Measurements from ENCODE around the gene UBTD2.

The UBTD2 gene

DNA sequence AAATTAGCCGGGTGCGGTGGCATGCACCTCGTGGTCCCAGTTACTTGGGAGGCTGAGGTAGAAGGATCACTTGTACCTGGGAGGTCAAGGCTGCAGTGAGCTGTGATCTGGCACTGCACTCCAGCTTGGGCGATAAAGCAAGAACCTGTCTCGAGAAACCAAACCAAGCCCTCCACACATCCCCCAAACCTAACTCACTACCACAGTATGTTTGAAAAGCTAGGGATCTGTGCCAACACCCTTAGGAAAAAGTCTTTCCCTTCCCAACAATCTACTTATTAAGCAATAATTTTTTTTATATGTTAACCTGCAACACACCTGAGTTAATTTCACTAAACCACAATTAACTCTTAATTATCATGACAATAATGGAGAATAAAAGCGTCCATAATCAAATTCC is 2.2 kb downstream of the UBTD2 start:
- Histone ChIP-seq H3K9me3 (no peaks in the 10 kb centered on the region), H3K27ac (no peak overlapping the region), H3K4me1 (peaks cover 0 to 23% (median 15%) of the 10 kb centered on the region in 4 donors), H3K36me3 (no peaks in the 10 kb centered on the region), H3K27me3 (no peaks in the 10 kb centered on the region), H3K4me3 (no peak overlapping the region)
- no peak for DNase-seq
- TF ChIP-seq, protein P1, sequence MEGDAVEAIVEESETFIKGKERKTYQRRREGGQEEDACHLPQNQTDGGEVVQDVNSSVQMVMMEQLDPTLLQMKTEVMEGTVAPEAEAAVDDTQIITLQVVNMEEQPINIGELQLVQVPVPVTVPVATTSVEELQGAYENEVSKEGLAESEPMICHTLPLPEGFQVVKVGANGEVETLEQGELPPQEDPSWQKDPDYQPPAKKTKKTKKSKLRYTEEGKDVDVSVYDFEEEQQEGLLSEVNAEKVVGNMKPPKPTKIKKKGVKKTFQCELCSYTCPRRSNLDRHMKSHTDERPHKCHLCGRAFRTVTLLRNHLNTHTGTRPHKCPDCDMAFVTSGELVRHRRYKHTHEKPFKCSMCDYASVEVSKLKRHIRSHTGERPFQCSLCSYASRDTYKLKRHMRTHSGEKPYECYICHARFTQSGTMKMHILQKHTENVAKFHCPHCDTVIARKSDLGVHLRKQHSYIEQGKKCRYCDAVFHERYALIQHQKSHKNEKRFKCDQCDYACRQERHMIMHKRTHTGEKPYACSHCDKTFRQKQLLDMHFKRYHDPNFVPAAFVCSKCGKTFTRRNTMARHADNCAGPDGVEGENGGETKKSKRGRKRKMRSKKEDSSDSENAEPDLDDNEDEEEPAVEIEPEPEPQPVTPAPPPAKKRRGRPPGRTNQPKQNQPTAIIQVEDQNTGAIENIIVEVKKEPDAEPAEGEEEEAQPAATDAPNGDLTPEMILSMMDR (IDR thresholded peaks at IDR 0.05) = no peak
- intact Hi-C loops (cut with DNase I; ENCODE audit: low total_unique reads) = loop anchor here (5.0 to 10.0 kb wide), 2 partner anchors 94 to 277 kb away; partner anchors contain the start of genes FBXW11 and STK10

DNA sequence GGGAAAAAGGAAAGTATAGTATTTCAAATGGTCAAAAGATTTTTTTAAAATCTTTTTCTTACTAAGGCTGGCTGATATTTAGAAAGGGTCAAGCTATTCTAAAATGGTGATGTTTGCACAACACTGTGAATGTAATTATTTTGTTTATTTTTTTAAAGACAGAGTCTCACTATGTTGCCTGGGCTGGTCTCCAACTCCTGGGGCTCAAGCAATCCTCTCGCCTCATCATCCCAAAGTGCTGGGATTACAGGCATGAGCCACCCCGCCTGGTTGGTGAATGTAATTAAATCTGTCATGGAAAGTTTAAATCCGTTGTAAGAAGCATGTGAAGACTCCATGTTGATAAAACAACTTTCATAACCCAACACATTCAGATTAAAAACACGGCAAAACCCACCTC is 2.6 kb downstream of the UBTD2 start:
- H3K27ac ChIP-seq = no peak overlapping the region
- peaks cover 0 to 23% (median 15%) of the 10 kb centered on the region in 4 donors for H3K4me1 ChIP-seq
- TF ChIP-seq, protein P1 (IDR thresholded peaks at IDR 0.05) = no peak
- no peaks in the 10 kb centered on the region for H3K9me3 ChIP-seq
- H3K36me3 ChIP-seq = no peaks in the 10 kb centered on the region
- H3K27me3 ChIP-seq = no peaks in the 10 kb centered on the region
- no peak overlapping the region for H3K4me3 ChIP-seq
- intact Hi-C loops (cut with DNase I; ENCODE audit: low total_unique reads) = loop anchor here (5.0 to 10.0 kb wide), 2 partner anchors 94 to 276 kb away; partner anchors contain the start of genes FBXW11 and STK10
- DNase-seq = no peak

DNA sequence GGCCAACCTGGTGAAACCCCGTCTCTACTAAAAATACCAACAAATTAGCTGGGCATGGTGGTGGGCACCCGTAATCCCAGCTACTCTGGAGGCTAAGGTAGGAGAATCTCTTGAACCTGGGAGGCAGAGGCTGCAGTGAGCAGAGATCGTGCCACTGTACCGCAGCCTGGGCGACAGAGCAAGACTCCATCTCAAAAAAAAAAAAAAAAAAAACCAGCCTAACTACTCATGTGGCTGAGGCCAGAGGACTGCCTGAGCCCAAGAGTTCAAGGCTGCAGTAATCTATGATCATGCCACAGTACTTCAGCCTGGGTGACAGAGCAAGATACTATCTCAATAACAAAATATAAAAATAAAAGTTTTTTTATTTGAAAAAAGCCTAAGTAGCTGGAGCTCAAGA is 3.2 kb downstream of the UBTD2 start:
- intact Hi-C loops (cut with DNase I; ENCODE audit: low total_unique reads) = loop anchor here (5.0 to 10.0 kb wide), 2 partner anchors 93 to 276 kb away; partner anchors contain the start of genes FBXW11 and STK10
- Histone ChIP-seq H3K4me1 (peaks cover 0 to 23% (median 15%) of the 10 kb centered on the region in 4 donors), H3K4me3 (no peak overlapping the region), H3K36me3 (no peaks in the 10 kb centered on the region), H3K9me3 (no peaks in the 10 kb centered on the region), H3K27ac (no peak overlapping the region), H3K27me3 (no peaks in the 10 kb centered on the region)
- no peak for DNase-seq
- TF ChIP-seq, protein P1 (IDR thresholded peaks at IDR 0.05) = no peak

DNA sequence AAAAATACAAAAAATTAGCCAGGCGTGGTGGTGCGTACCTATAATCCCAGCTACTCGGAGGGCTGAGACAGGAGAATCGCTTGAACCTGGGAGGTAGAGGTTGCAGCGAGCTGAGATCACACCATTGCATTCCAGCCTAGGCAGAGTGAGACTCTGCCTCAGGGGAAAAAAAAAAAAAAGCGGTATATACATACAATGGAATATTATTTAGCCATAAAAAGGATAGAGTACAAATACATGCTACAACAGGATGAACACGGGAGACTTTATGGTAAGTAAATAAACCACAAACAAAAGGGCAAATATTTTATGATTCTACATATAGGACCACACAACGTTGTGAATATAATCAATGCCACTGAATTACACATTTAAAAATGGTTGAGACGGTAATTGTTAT is 5.2 kb downstream of the UBTD2 start:
- no peak overlapping the region for H3K27ac ChIP-seq
- intact Hi-C loops (cut with DNase I; ENCODE audit: low total_unique reads) = no loop called here
- no peak for DNase-seq
- H3K9me3 ChIP-seq = no peaks in the 10 kb centered on the region
- TF ChIP-seq, protein P1 (IDR thresholded peaks at IDR 0.05) = no peak
- H3K4me3 ChIP-seq = no peak overlapping the region
- no peaks in the 10 kb centered on the region for H3K36me3 ChIP-seq
- peaks cover 0 to 20% (median 15%) of the 10 kb centered on the region in 4 donors for H3K4me1 ChIP-seq
- no peaks in the 10 kb centered on the region for H3K27me3 ChIP-seq

DNA sequence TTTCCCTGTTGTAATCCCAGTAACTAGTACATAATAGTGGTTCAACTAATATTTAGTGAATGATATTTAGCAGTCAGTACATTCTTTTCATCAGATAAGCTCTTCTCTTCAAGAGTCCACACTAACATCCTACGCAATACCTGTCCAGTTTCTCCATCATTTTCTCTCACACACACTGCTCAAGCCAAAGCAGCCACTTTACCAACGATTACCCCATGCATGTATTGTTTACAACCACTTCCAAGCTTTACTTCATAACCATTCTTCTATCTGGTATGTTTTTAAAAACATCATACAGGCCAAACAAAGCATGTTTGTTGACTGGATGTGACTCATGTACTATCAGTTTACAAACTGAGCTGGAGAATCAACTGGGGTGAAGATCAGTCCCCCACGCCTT is 7.3 kb downstream of the UBTD2 start:
- Histone ChIP-seq H3K27me3 (no peaks in the 10 kb centered on the region), H3K4me3 (no peak overlapping the region), H3K27ac (no peak overlapping the region), H3K36me3 (no peaks in the 10 kb centered on the region), H3K4me1 (peaks cover 0 to 9% (median 3%) of the 10 kb centered on the region in 4 donors), H3K9me3 (no peaks in the 10 kb centered on the region)
- intact Hi-C loops (cut with DNase I; ENCODE audit: low total_unique reads) = no loop called here
- no peak for DNase-seq
- TF ChIP-seq, protein P1 (IDR thresholded peaks at IDR 0.05) = no peak

Measured in tibial artery (tissue), 4 donors.